Psoas muscle (tissue), 8 donors: ENCODE measurements around the gene BCAR3. TPM values are rescaled to one million over a fixed set of nuclear protein-coding genes. Genes with fewer than 3 reads are reported as not detected.

ENCODE experiments used
- ATAC-seq, 4 donors: fragments of 200-7000 bp; cut with Tn5 transposase; one replicate each; pipeline ENCODE4 v1.9.1; 2020; ENCODE audit warnings: moderate library complexity in 3 of 4, mild to moderate bottlenecking in 2 of 4
- DNase-seq, 2 donors: peaks; one replicate each; pipeline ENCODE4 v3.0.0-alpha.2; 2020
- H3K27ac ChIP-seq: fragments of 200-600 bp; one replicate; pipeline ENCODE4 v1.8.0; 2022
- H3K27me3 ChIP-seq, 3 donors: fragments of 200-600 bp in 1 of 3; one replicate each; pipeline versions ENCODE4 v1.6.1 to v1.8.0; 2013 to 2022; ENCODE audit warnings: low read length in 2 of 3, mild to moderate bottlenecking in 2 of 3, moderate library complexity in 1 of 3; ENCODE audit not compliant: insufficient read depth in 3 of 3
- H3K36me3 ChIP-seq, 2 donors: fragments of 200-600 bp in 1 of 2; one replicate each; pipeline versions ENCODE4 v1.6.1 to v1.8.0; 2013 to 2022; ENCODE audit warnings: low read depth in 1 of 2, mild to moderate bottlenecking in 1 of 2, moderate library complexity in 1 of 2; ENCODE audit not compliant: insufficient read depth in 1 of 2
- H3K4me1 ChIP-seq: fragments of 200-600 bp; one replicate; pipeline ENCODE4 v1.8.0; 2022
- H3K4me3 ChIP-seq: fragments of 200-600 bp; one replicate; pipeline ENCODE4 v1.8.0; 2022; ENCODE audit warnings: mild to moderate bottlenecking
- H3K9me3 ChIP-seq: fragments of 200-600 bp; one replicate; pipeline ENCODE4 v1.8.0; 2022
- CTCF ChIP-seq: fragments of 200-600 bp; IDR thresholded peaks from one replicate; pipeline ENCODE4 v1.8.0; 2022; ENCODE audit warnings: antibody characterized with exemption
- WGBS, 3 donors: extraction: QIAGEN DNeasy Blood & Tissue Kit; methylation state at CpG; one replicate each; pipeline versions ENCODE4 v1.1.6 to v1.1.7; 2013; 5-methylcytosine and 5-hydroxymethylcytosine counted together
- intact Hi-C, 2 donors: fragments of 100-400 bp; cut with DNase I; formaldehyde crosslinking; loops; one replicate each; pipeline versions ENCODE4 v1.11.0 to v1.14.2; 2022
- polyA plus RNA-seq, 3 donors: library from polyadenylated mRNA; stranded (reverse); fragments of 200-250 nt; gene quantifications; one replicate each; pipeline ENCODE4 v1.2.3, GENCODE V29; 2013
- total RNA-seq, 4 donors: library from RNA; stranded (reverse); fragmentation: NEBNext Ultra II Directional in 2 of 4; extraction: Animal tissue kit (Norgen Biotek cat#: 25700) in 2 of 4; gene quantifications; one replicate each; pipeline versions ENCODE4 v1.2.1 to v1.2.4, GENCODE V29; 2021 to 2023
- donor health status: healthy with polysubstance abuse.
- donor health status: DM: no; HTN: no; CAD: no; lungs with moderate emphysema.
- donor health status: Bipolar disorder and iron deficiency.
- donor health status: healthy.
- donor health status: DM: yes; HTN: yes; CAD: no.
- donor health status: DM: no; HTN: no; CAD: no.
- donor health status: DM: no; HTN: no; CAD: no.
- donor health status: DM: yes; HTN: yes; CAD: no.

The BCAR3 gene
- total and polyA plus RNA-seq, 7 donors = 15.8 to 64.1 (median 18.4) TPM

- ATAC-seq (peak; percentile 61 to 74 (median 70)), DNase-seq (no peak)
- no peak for TF ChIP-seq CTCF
- peaks cover 35% of the 10 kb centered on the region for H3K4me1 ChIP-seq
- no peak overlapping the region for H3K4me3 ChIP-seq
- H3K36me3 ChIP-seq = peaks cover 0 to 21% of the 10 kb centered on the region in 2 donors
- no peaks in the 10 kb centered on the region for H3K9me3 ChIP-seq
- intact Hi-C loops = loop anchor here (5.0 kb wide), 1 partner anchor 106 kb away; the partner anchor contains the start of gene FNBP1L (in 2 of the 2)
- 21 to 43% (median 22%) methylated on average over 9 of the region's 9 CpGs for WGBS, 3 donors
- H3K27ac ChIP-seq = peak overlapping the region; percentile 71
- H3K27me3 ChIP-seq = no peaks in the 10 kb centered on the region
Observed at GRCh38 chr1:93552741-93553455, 128.7 kb downstream of the BCAR3 start.

GRCh38 chr1:93549811-93550210 is 131.8 kb downstream of the BCAR3 start:
- Histone ChIP-seq H3K9me3 (no peaks in the 10 kb centered on the region), H3K27me3 (no peaks in the 10 kb centered on the region), H3K27ac (no peak overlapping the region), H3K36me3 (peaks cover 0 to 30% of the 10 kb centered on the region in 2 donors), H3K4me1 (peaks cover 28% of the 10 kb centered on the region), H3K4me3 (no peak overlapping the region)
- intact Hi-C loops = loop anchor here (5.0 kb wide), 1 partner anchor 103 kb away; the partner anchor contains the start of gene FNBP1L (in 2 of the 2)
- DNase-seq = no peak
- 89 to 95% (median 89%) methylated on average over 4 of the region's 4 CpGs for WGBS, 3 donors
- ATAC-seq = no peak
- TF ChIP-seq CTCF = no peak

GRCh38 chr1:93549131-93549530 is 132.5 kb downstream of the BCAR3 start:
- TF ChIP-seq CTCF = no peak
- intact Hi-C loops = no loop called here
- Histone ChIP-seq H3K27me3 (no peaks in the 10 kb centered on the region), H3K4me3 (no peak overlapping the region), H3K4me1 (peaks cover 21% of the 10 kb centered on the region), H3K9me3 (no peaks in the 10 kb centered on the region), H3K36me3 (peaks cover 0 to 30% of the 10 kb centered on the region in 2 donors), H3K27ac (no peak overlapping the region)
- ATAC-seq (no peak), DNase-seq (no peak)
- WGBS, 3 donors = 88 to 94% (median 91%) methylated on average over 1 of the region's 1 CpG

- no peak for ATAC-seq
- intact Hi-C loops = no loop called here
- Histone ChIP-seq H3K4me3 (no peak overlapping the region), H3K27ac (no peak overlapping the region), H3K4me1 (no peaks in the 10 kb centered on the region), H3K27me3 (no peaks in the 10 kb centered on the region), H3K36me3 (peaks cover 0 to 30% of the 10 kb centered on the region in 2 donors), H3K9me3 (no peaks in the 10 kb centered on the region)
- TF ChIP-seq CTCF = no peak
- no peak for DNase-seq
- 90 to 95% (median 92%) methylated on average over 3 of the region's 3 CpGs for WGBS, 3 donors
Observed at GRCh38 chr1:93546162-93546863, 135.3 kb downstream of the BCAR3 start.
